Right lung (tissue), 5 donors: ENCODE measurements around the gene TEDC1. TPM values are rescaled to one million over a fixed set of nuclear protein-coding genes. Genes with fewer than 3 reads are reported as not detected.

Experiments used
- DNase-seq, 2 donors: peaks; one replicate each; pipeline ENCODE4 v3.0.0-alpha.2; 2013
- polyA plus RNA-seq, 5 donors: library from polyadenylated mRNA; unstranded; fragments of 120-200 nt; gene quantifications; one replicate each; pipeline versions ENCODE4 v1.2.1 to v1.2.3, GENCODE V29; 2013; ENCODE audit warnings: inconsistent platforms in 1 of 5, low replicate concordance in 1 of 5; ENCODE audit not compliant: insufficient read length in 5 of 5, insufficient read depth in 1 of 5

TEDC1 gene
- polyA plus RNA-seq, 5 donors = 5.6 to 11.7 (median 8.2) TPM

- DNase-seq = no peak
Measured at GRCh38 chr14:105482486-105483110, 8.4 kb upstream of the TEDC1 start.

GRCh38 chr14:105483300-105484068 is 7.6 kb upstream of the TEDC1 start:
- DNase-seq = no peak

GRCh38 chr14:105484069-105484996 is 6.7 kb upstream of the TEDC1 start:
- DNase-seq = no peak

GRCh38 chr14:105484997-105485393 is 6.1 kb upstream of the TEDC1 start:
- no peak for DNase-seq

GRCh38 chr14:105485739-105486162 is 5.3 kb upstream of the TEDC1 start:
- peak in 1 of 2 donors; percentile 55 for DNase-seq

GRCh38 chr14:105486163-105486973 is 4.7 kb upstream of the TEDC1 start, which contains the start of gene CRIP1:
Gene CRIP1, plus strand, starts transcription at chr14:105486886. Its CDS starts 374 bp downstream, at chr14:105487260.
- no peak for DNase-seq

- no peak for DNase-seq
Measured at GRCh38 chr14:105486974-105487448, 4.0 kb upstream of the TEDC1 start.

- DNase-seq = no peak
Measured at GRCh38 chr14:105487449-105487985, 3.5 kb upstream of the TEDC1 start.

- DNase-seq = no peak
Measured at GRCh38 chr14:105487986-105488777, 2.9 kb upstream of the TEDC1 start.

GRCh38 chr14:105488781-105489541 is 2.1 kb upstream of the TEDC1 start:
- no peak for DNase-seq

GRCh38 chr14:105489542-105490266 is 1.3 kb upstream of the TEDC1 start:
- peak; percentile 85 to 87 for DNase-seq

GRCh38 chr14:105490267-105490571 is 827 bp upstream of the TEDC1 start:
- peak in 1 of 2 donors; percentile 57 for DNase-seq

- DNase-seq = no peak
Measured at GRCh38 chr14:105491366-105491973, 424 bp downstream of the TEDC1 start.

- no peak for DNase-seq
Measured at GRCh38 chr14:105492031-105492970, 1.3 kb downstream of the TEDC1 start.

GRCh38 chr14:105492971-105493871 is 2.2 kb downstream of the TEDC1 start:
- DNase-seq = no peak
